B cell (primary cell): Measurements from ENCODE around the gene TTLL1. TPM values are rescaled to one million over a fixed set of nuclear protein-coding genes. Genes with fewer than 3 reads are reported as not detected.

Experiments
- ATAC-seq: fragments of 200-7000 bp; cut with Tn5 transposase; one replicate; pipeline ENCODE4 v1.10.0; 2021; ENCODE audit warnings: low read depth, mild to moderate bottlenecking, moderate number of reproducible peaks, moderate library complexity
- CTCF ChIA-PET: fragments of 350-600 bp; sonication (Branson Sonifier 250); formaldehyde crosslinking; loops from one replicate; lab custom pipeline; 2021; ENCODE audit warnings: antibody characterized with exemption, inconsistent platforms; lab: Charles Lee
- POLR2A ChIA-PET: fragments of 350-600 bp; sonication (Branson Sonifier 250); formaldehyde crosslinking; loops from one replicate; lab custom pipeline; 2021; ENCODE audit warnings: antibody characterized with exemption; lab: Charles Lee
- DNase-seq: peaks from one replicate; pipeline ENCODE4 v3.0.0; 2013
- H2AFZ ChIP-seq: 2 replicates; pipeline ENCODE4 v1.6.1; 2012; ENCODE audit warnings: mild to moderate bottlenecking, low read depth, low read length; ENCODE audit not compliant: insufficient read depth, poor library complexity, severe bottlenecking
- H3K27ac ChIP-seq, 2 donors: 1 replicate in 1 of 2; 2 replicates in 1 of 2; pipeline ENCODE4 v1.5.1; 2012 to 2013; ENCODE audit warnings: low read length in 2 of 2, mild to moderate bottlenecking in 2 of 2, moderate library complexity in 1 of 2
- H3K27me3 ChIP-seq, 4 experiments: fragments of 200-600 bp in 1 of 4; sonication (generic) in 1 of 4; replicated peaks in 1 of 4; 1 replicate in 2 of 4; 2 replicates in 2 of 4; pipeline versions ENCODE4 v1.6.1 to v1.7.0; 2013 to 2016; ENCODE audit warnings: low read length in 3 of 4, mild to moderate bottlenecking in 2 of 4, mixed read lengths in 1 of 4, moderate library complexity in 1 of 4; ENCODE audit not compliant: insufficient read depth in 4 of 4, control insufficient read depth in 3 of 4; ENCODE audit errors: control extremely low read depth in 1 of 4
- H3K36me3 ChIP-seq, 2 experiments: replicated peaks in 1 of 2; 1 replicate in 1 of 2; 2 replicates in 1 of 2; pipeline versions ENCODE4 v1.6.1 to v1.7.1; 2013; ENCODE audit warnings: low read length in 1 of 2; ENCODE audit not compliant: insufficient read depth in 2 of 2, control insufficient read depth in 1 of 2; ENCODE audit errors: control extremely low read depth in 1 of 2, extremely low read depth in 1 of 2
- H3K4me1 ChIP-seq, 2 donors: fragments of 200-600 bp in 1 of 2; sonication (generic) in 1 of 2; 1 replicate in 1 of 2; 2 replicates in 1 of 2; pipeline versions ENCODE4 v1.5.1 to v1.6.1; 2013 to 2017; ENCODE audit warnings: low read length in 2 of 2; ENCODE audit not compliant: control insufficient read depth in 2 of 2, insufficient read depth in 2 of 2
- H3K4me2 ChIP-seq: replicated peaks from 2 replicates; pipeline ENCODE3; 2012; ENCODE audit warnings: mild to moderate bottlenecking, low read depth, low read length; ENCODE audit not compliant: poor library complexity, severe bottlenecking
- H3K4me3 ChIP-seq, 5 experiments: fragments of 200-600 bp in 1 of 5; sonication (generic) in 1 of 5; 1 replicate in 3 of 5; 2 replicates in 2 of 5; pipeline versions ENCODE4 v1.5.1 to v1.7.0; 2011 to 2016; ENCODE audit warnings: low read length in 4 of 5, mild to moderate bottlenecking in 4 of 5, low read depth in 2 of 5, control low read depth in 1 of 5, moderate library complexity in 1 of 5; ENCODE audit not compliant: insufficient read depth in 1 of 5; ENCODE audit errors: control extremely low read depth in 1 of 5, extremely low read depth in 1 of 5
- H3K79me2 ChIP-seq: fragments of 200-600 bp; sonication (generic); one replicate; pipeline ENCODE4 v1.6.0; 2016; ENCODE audit warnings: low read length; ENCODE audit not compliant: control insufficient read depth, insufficient read depth
- H3K9ac ChIP-seq: fragments of 200-600 bp; sonication (generic); 2 replicates; pipeline ENCODE4 v1.6.1; 2017; ENCODE audit warnings: mild to moderate bottlenecking, low read length, moderate library complexity
- H3K9me3 ChIP-seq, 3 donors: one replicate each; pipeline versions ENCODE4 v1.6.1 to v1.7.1; 2013; ENCODE audit warnings: low read length in 2 of 3; ENCODE audit not compliant: control insufficient read depth in 2 of 3, insufficient read depth in 1 of 3; ENCODE audit errors: control extremely low read depth in 1 of 3
- H4K20me1 ChIP-seq: 2 replicates; pipeline ENCODE4 v1.6.0; 2012; ENCODE audit warnings: mild to moderate bottlenecking, low read length; ENCODE audit not compliant: insufficient read depth, control insufficient read depth, poor library complexity, severe bottlenecking
- H3K27ac Mint-ChIP-seq: one replicate; pipeline ENCODE4 v1.8.0; 2021; ENCODE audit warnings: mixed read lengths
- H3K27me3 Mint-ChIP-seq: one replicate; pipeline ENCODE4 v1.8.0; 2021; ENCODE audit warnings: mixed read lengths
- H3K4me1 Mint-ChIP-seq: one replicate; pipeline ENCODE4 v1.8.0; 2021; ENCODE audit warnings: mixed read lengths
- H3K4me3 Mint-ChIP-seq: one replicate; pipeline ENCODE4 v1.8.0; 2021; ENCODE audit warnings: mixed read lengths
- H3K9me3 Mint-ChIP-seq: one replicate; pipeline ENCODE4 v1.8.0; 2022; ENCODE audit warnings: mixed read lengths; ENCODE audit not compliant: insufficient read depth
- EZH2 ChIP-seq: IDR thresholded peaks from 2 replicates; pipeline ENCODE4 v1.6.1; 2012; ENCODE audit warnings: borderline replicate concordance, low read depth, mild to moderate bottlenecking, moderate library complexity, low read length; ENCODE audit not compliant: insufficient read depth, poor library complexity, severe bottlenecking
- WGBS: methylation state at CpG from one replicate; pipeline ENCODE4 v1.1.5; 2013; ENCODE audit warnings: missing lambda C conversion rate; ENCODE audit not compliant: insufficient coverage; 5-methylcytosine and 5-hydroxymethylcytosine counted together
- intact Hi-C: fragments of 100-400 bp; cut with micrococcal nuclease; formaldehyde crosslinking; loops from one replicate; pipeline ENCODE4 v1.10.0; 2022
- polyA plus RNA-seq: library from polyadenylated mRNA; depleted of rRNA; stranded (reverse); fragments of >200 nt; gene quantifications from 2 replicates; pipeline ENCODE4 v1.2.3, GENCODE V29; 2012
- total RNA-seq, 2 donors: library from RNA; stranded (reverse); fragments of 120-200 nt in 1 of 2; gene quantifications; 1 replicate in 1 of 2; 2 replicates in 1 of 2; pipeline versions ENCODE4 v1.2.3 to v1.2.4, GENCODE V29; 2013 to 2022
- TF ChIP-seq, protein P1 (sequence below): fragments of 200-600 bp; IDR thresholded peaks from one replicate; pipeline ENCODE4 v1.8.0; 2022; ENCODE audit warnings: antibody characterized with exemption, mild to moderate bottlenecking

The TTLL1 gene
- total and polyA plus RNA-seq, 2 donors (not counting 1 experiment from before 2014, with no cell fraction given): 3.0 to 3.3 TPM

DNA sequence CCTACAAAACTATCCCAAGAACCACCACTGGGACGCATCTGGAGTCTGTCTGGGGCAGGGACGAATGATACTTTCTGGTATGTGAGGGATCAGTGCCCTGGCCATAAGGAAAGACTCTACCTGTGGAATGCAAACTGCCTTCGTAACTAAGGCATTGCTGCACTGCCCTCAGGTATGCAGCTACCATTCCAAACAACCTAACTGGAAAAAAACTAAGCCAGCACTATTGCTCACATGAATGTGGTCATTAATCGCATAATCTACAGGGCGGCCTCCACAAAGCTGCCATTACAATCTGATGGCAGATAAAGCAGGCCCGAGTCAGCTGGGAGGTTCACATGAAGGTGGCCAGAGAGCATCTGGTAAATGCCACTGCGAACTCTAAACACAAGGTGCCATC is 78.1 kb downstream of the TTLL1 start:
- intact Hi-C loops: no loop called here
- TF ChIP-seq, protein P1, sequence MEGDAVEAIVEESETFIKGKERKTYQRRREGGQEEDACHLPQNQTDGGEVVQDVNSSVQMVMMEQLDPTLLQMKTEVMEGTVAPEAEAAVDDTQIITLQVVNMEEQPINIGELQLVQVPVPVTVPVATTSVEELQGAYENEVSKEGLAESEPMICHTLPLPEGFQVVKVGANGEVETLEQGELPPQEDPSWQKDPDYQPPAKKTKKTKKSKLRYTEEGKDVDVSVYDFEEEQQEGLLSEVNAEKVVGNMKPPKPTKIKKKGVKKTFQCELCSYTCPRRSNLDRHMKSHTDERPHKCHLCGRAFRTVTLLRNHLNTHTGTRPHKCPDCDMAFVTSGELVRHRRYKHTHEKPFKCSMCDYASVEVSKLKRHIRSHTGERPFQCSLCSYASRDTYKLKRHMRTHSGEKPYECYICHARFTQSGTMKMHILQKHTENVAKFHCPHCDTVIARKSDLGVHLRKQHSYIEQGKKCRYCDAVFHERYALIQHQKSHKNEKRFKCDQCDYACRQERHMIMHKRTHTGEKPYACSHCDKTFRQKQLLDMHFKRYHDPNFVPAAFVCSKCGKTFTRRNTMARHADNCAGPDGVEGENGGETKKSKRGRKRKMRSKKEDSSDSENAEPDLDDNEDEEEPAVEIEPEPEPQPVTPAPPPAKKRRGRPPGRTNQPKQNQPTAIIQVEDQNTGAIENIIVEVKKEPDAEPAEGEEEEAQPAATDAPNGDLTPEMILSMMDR: no peak
- TF ChIP-seq EZH2: no peak
- peaks cover 52% of the 10 kb centered on the region for H3K4me1 Mint-ChIP-seq
- H3K9ac ChIP-seq: no peak overlapping the region
- WGBS: 100% methylated on average over 7 of the region's 7 CpGs
- no peak overlapping the region for H3K4me3 ChIP-seq
- DNase-seq (no peak), ATAC-seq (no peak)
- H3K27ac ChIP-seq: no peak overlapping the region
- no peaks in the 10 kb centered on the region for H3K9me3 Mint-ChIP-seq
- ChIA-PET POLR2A (interaction anchor here (1.0 kb wide), 1 partner anchor 9 kb away, joined by 6 read pairs; no protein-coding TSS in a partner anchor), CTCF (no interaction called here)
- H4K20me1 ChIP-seq: peaks cover 66% of the 10 kb centered on the region
- H3K4me1 ChIP-seq: peaks cover 19 to 26% of the 10 kb centered on the region in 2 donors
- no peak overlapping the region for H3K27ac Mint-ChIP-seq
- H3K4me3 Mint-ChIP-seq: no peak overlapping the region
- no peaks in the 10 kb centered on the region for H3K27me3 ChIP-seq
- H3K27me3 Mint-ChIP-seq: no peaks in the 10 kb centered on the region
- no peak overlapping the region for H3K4me2 ChIP-seq
- peaks cover 93% of the 10 kb centered on the region for H3K79me2 ChIP-seq
- no peaks in the 10 kb centered on the region for H3K36me3 ChIP-seq
- no peaks in the 10 kb centered on the region for H3K9me3 ChIP-seq
- no peak overlapping the region for H2AFZ ChIP-seq

DNA sequence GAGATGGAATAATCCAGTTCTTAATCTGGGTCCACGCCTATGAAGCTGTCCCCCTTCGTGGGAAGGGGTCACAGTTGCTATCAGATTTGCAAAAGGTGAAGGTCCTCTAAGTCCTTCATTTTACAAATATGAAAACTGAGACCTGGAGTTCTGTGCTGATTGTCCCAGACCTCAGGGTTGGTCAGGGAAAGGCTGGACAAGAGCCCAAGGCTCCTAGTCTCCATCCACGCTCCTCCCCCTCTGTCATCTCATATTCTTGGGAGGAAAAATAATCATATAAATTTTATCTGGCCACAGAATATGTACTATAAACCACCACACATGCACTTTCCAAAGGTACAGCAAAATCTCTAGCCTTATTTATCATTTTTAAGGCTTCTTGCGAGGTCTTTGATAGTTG is 79.7 kb downstream of the TTLL1 start:
- POLR2A ChIA-PET: no interaction called here
- Histone ChIP-seq H3K4me1 (peaks cover 22 to 31% of the 10 kb centered on the region in 2 donors), H3K4me2 (no peak overlapping the region), H3K9ac (no peak overlapping the region), H4K20me1 (peaks cover 81% of the 10 kb centered on the region), H3K9me3 (no peaks in the 10 kb centered on the region), H3K27me3 (no peaks in the 10 kb centered on the region), H3K4me3 (no peak overlapping the region), H3K27ac (no peak overlapping the region), H3K36me3 (no peaks in the 10 kb centered on the region), H2AFZ (no peak overlapping the region), H3K79me2 (peaks cover 98% of the 10 kb centered on the region)
- TF ChIP-seq, protein P1: no peak
- no peak for TF ChIP-seq EZH2
- 92% methylated on average over 2 of the region's 4 CpGs for WGBS
- no peak for ATAC-seq
- Mint-ChIP-seq H3K4me1 (peaks cover 59% of the 10 kb centered on the region), H3K9me3 (no peaks in the 10 kb centered on the region), H3K27me3 (no peaks in the 10 kb centered on the region), H3K27ac (no peak overlapping the region), H3K4me3 (no peak overlapping the region)
- DNase-seq: no peak
- intact Hi-C loops: no loop called here
- CTCF ChIA-PET: no interaction called here
